NCI-H128 (cell line): ENCODE results near the gene KRT2.

ENCODE experiments used
- DNase-seq: peaks from one replicate; lab custom pipeline; 2025; ENCODE audit not compliant: unreplicated experiment; lab: John Stamatoyannopoulos, UW

Gene KRT2

GRCh38 chr12:52667509-52667908, 15.5 kb upstream of the KRT2 start:
- DNase-seq, result no peak

GRCh38 chr12:52666471-52666870, 14.5 kb upstream of the KRT2 start:
- DNase-seq, result no peak

GRCh38 chr12:52663420-52663819, 11.4 kb upstream of the KRT2 start:
- no peak for DNase-seq

- DNase-seq, result no peak
These were observed 10.9 kb upstream of the KRT2 start for GRCh38 chr12:52662918-52663229.

- DNase-seq, result no peak
These were observed 10.3 kb upstream of the KRT2 start for GRCh38 chr12:52662093-52662917.

GRCh38 chr12:52661668-52662067, 9.7 kb upstream of the KRT2 start:
- DNase-seq, result no peak

GRCh38 chr12:52660934-52661499, 9.0 kb upstream of the KRT2 start:
- no peak for DNase-seq

GRCh38 chr12:52659951-52660350, 7.9 kb upstream of the KRT2 start:
- DNase-seq, result no peak

GRCh38 chr12:52659395-52659794, 7.4 kb upstream of the KRT2 start:
- no peak for DNase-seq

GRCh38 chr12:52658196-52658595, 6.2 kb upstream of the KRT2 start:
- no peak for DNase-seq

GRCh38 chr12:52657250-52657902, 5.4 kb upstream of the KRT2 start:
- no peak for DNase-seq

- DNase-seq, result no peak
These were observed 4.6 kb upstream of the KRT2 start for GRCh38 chr12:52656616-52657015.

GRCh38 chr12:52655720-52656124, 3.7 kb upstream of the KRT2 start:
- DNase-seq, result no peak

GRCh38 chr12:52655251-52655650, 3.2 kb upstream of the KRT2 start:
- DNase-seq, result no peak

- no peak for DNase-seq
These were observed 1.4 kb downstream of the KRT2 start for GRCh38 chr12:52650520-52651081.

GRCh38 chr12:52649066-52649465, 2.9 kb downstream of the KRT2 start:
- DNase-seq, result no peak

GRCh38 chr12:52648012-52648550, 3.9 kb downstream of the KRT2 start:
- DNase-seq, result no peak

- no peak for DNase-seq
These were observed 4.4 kb downstream of the KRT2 start for GRCh38 chr12:52647601-52648000.

GRCh38 chr12:52646613-52647012, 5.4 kb downstream of the KRT2 start:
- DNase-seq, result no peak

- DNase-seq, result no peak
These were observed 6.0 kb downstream of the KRT2 start for GRCh38 chr12:52645982-52646381.

GRCh38 chr12:52645120-52645761, 6.8 kb downstream of the KRT2 start:
- DNase-seq, result no peak
